ENCODE results near the gene VIL1. TPM values are rescaled to one million over a fixed set of nuclear protein-coding genes. Genes with fewer than 3 reads are reported as not detected.

Gene VIL1
- total and polyA plus RNA-seq, 2 of the 13 experiments (the other 11 are each of a cell fraction or from before 2014, with no cell fraction given) = 287 to 301 TPM

- no peak for TF ChIP-seq ZNF576 (CRISPR knock-in tag; IDR thresholded peaks at IDR 0.05)
- peak; percentile 54; the same call in 1 of the 2 replicates for TF ChIP-seq DPF2 (CRISPR knock-in tag; IDR thresholded peaks at IDR 0.05; ENCODE audit: borderline replicate concordance, low read depth)
- no peak for TF ChIP-seq ARID3A (IDR thresholded peaks at IDR 0.05; ENCODE audit: low read depth, low read length)
- peak; percentile 38; the same call in 1 of the 2 replicates for TF ChIP-seq HNF1A (IDR thresholded peaks at IDR 0.05; ENCODE audit: low read depth)
- peak; percentile 63; the same call in 1 of the 2 replicates for TF ChIP-seq HNF1A (CRISPR knock-in tag; IDR thresholded peaks at IDR 0.05; ENCODE audit: borderline replicate concordance)
- no peak for TF ChIP-seq ZBTB10 (CRISPR knock-in tag; IDR thresholded peaks at IDR 0.05; ENCODE audit: borderline replicate concordance)
- TF ChIP-seq RBM39 (IDR thresholded peaks at IDR 0.05; ENCODE audit: low read depth, low read length, poor library complexity, severe bottlenecking) = peak; percentile 39
- TF ChIP-seq KLF13 (CRISPR knock-in tag; IDR thresholded peaks at IDR 0.05) = no peak
- TF ChIP-seq PHB2 (IDR thresholded peaks at IDR 0.05; ENCODE audit: partially characterized antibody) = no peak
- TF ChIP-seq BORCS8-MEF2B (CRISPR knock-in tag; IDR thresholded peaks at IDR 0.05) = peak; percentile 65; the same call in 1 of the 2 replicates
- TF ChIP-seq ZNF205 (CRISPR knock-in tag; IDR thresholded peaks at IDR 0.05) = no peak
- TF ChIP-seq SRY (CRISPR knock-in tag; IDR thresholded peaks at IDR 0.05) = 0 out of 2 replicates have a peak, but pooled peaks have one; percentile 14
- TF ChIP-seq KLF15 (CRISPR knock-in tag; IDR thresholded peaks at IDR 0.05; ENCODE audit: borderline replicate concordance) = 0 out of 2 replicates have a peak, but pooled peaks have one; percentile 20
- 0 out of 2 replicates have a peak, but pooled peaks have one; percentile 9 for TF ChIP-seq PRDM4 (CRISPR knock-in tag; IDR thresholded peaks at IDR 0.05; ENCODE audit: borderline replicate concordance)
- no peak for TF ChIP-seq SP2 (CRISPR knock-in tag; IDR thresholded peaks at IDR 0.05)
Observed at GRCh38 chr2:218418717-218419458, at the start of gene VIL1 (continued).

Data from HepG2 (cell line).